ENCODE data around the gene CD302.
"Not testable (repeated sequence)": the region's sequence is repeated elsewhere in the genome, so short reads cannot be mapped to it uniquely, and the experiment has no call there.

The CD302 gene

GRCh38 chr2:159725713-159726112 is 72.3 kb downstream of the CD302 start:
- Histone ChIP-seq H3K27ac (ENCODE audit: low read depth, low read length) (no peak overlapping the region), H3K4me3 (ENCODE audit: insufficient read depth, low read length, poor library complexity, severe bottlenecking) (no peak overlapping the region), H3F3A (ENCODE audit: insufficient read depth) (no peaks in the 10 kb centered on the region; the same call in 1 of the 2 replicates), H3K9me2 (replicated peaks; ENCODE audit: insufficient read depth, low read length) (no peaks in the 10 kb centered on the region), H3K4me2 (ENCODE audit: low read depth, low read length, poor library complexity, severe bottlenecking) (no peak overlapping the region), H4K20me1 (ENCODE audit: low read depth, low read length) (peaks cover 75% of the 10 kb centered on the region), H3K9ac (ENCODE audit: low read length) (no peak overlapping the region), H2AFZ (ENCODE audit: low read depth, low read length, severe bottlenecking) (no peak overlapping the region), H3K9me3 (ENCODE audit: insufficient read depth, low read length) (no peaks in the 10 kb centered on the region), H3K79me2 (ENCODE audit: insufficient read depth, low read length) (peaks cover 100% of the 10 kb centered on the region), H3K27me3 (ENCODE audit: low read length) (no peaks in the 10 kb centered on the region), H3K36me3 (ENCODE audit: low read length) (peaks cover 54% of the 10 kb centered on the region)
- TF ChIP-seq EZH2phosphoT487 (conservative IDR thresholded peaks at IDR 0.05; ENCODE audit: low read length) (no peak), CTCF (IDR thresholded peaks at IDR 0.05; ENCODE audit: insufficient read depth, low read length, poor library complexity, severe bottlenecking) (no peak)

- not testable (repeated sequence) for H3K9me2 ChIP-seq (replicated peaks; ENCODE audit: insufficient read depth, low read length); H3K9me3 ChIP-seq (ENCODE audit: insufficient read depth, low read length); H2AFZ ChIP-seq (ENCODE audit: low read depth, low read length, severe bottlenecking); H3K27ac ChIP-seq (ENCODE audit: low read depth, low read length); H3K9ac ChIP-seq (ENCODE audit: low read length); H3K4me3 ChIP-seq (ENCODE audit: insufficient read depth, low read length, poor library complexity, severe bottlenecking); H3K27me3 ChIP-seq (ENCODE audit: low read length); H3F3A ChIP-seq (ENCODE audit: insufficient read depth); H3K4me2 ChIP-seq (ENCODE audit: low read depth, low read length, poor library complexity, severe bottlenecking)
- peaks cover 68% of the 10 kb centered on the region for H4K20me1 ChIP-seq (ENCODE audit: low read depth, low read length)
- H3K36me3 ChIP-seq (ENCODE audit: low read length), result peaks cover 52% of the 10 kb centered on the region
- peaks cover 100% of the 10 kb centered on the region for H3K79me2 ChIP-seq (ENCODE audit: insufficient read depth, low read length)
Measured at GRCh38 chr2:159724795-159725572, 73.0 kb downstream of the CD302 start.

- Histone ChIP-seq H3K79me2 (ENCODE audit: insufficient read depth, low read length) (peaks cover 100% of the 10 kb centered on the region), H3K27me3 (ENCODE audit: low read length) (no peaks in the 10 kb centered on the region), H3K9me2 (replicated peaks; ENCODE audit: insufficient read depth, low read length) (no peaks in the 10 kb centered on the region), H3K4me2 (ENCODE audit: low read depth, low read length, poor library complexity, severe bottlenecking) (no peak overlapping the region), H3K4me3 (ENCODE audit: insufficient read depth, low read length, poor library complexity, severe bottlenecking) (no peak overlapping the region), H4K20me1 (ENCODE audit: low read depth, low read length) (peaks cover 62% of the 10 kb centered on the region), H3K36me3 (ENCODE audit: low read length) (peaks cover 52% of the 10 kb centered on the region), H2AFZ (ENCODE audit: low read depth, low read length, severe bottlenecking) (no peak overlapping the region), H3K27ac (ENCODE audit: low read depth, low read length) (no peak overlapping the region), H3F3A (ENCODE audit: insufficient read depth) (no peaks in the 10 kb centered on the region; the same call in 1 of the 2 replicates), H3K9ac (ENCODE audit: low read length) (no peak overlapping the region), H3K9me3 (ENCODE audit: insufficient read depth, low read length) (no peaks in the 10 kb centered on the region)
- no peak for TF ChIP-seq CTCF (IDR thresholded peaks at IDR 0.05; ENCODE audit: insufficient read depth, low read length, poor library complexity, severe bottlenecking)
- TF ChIP-seq EZH2phosphoT487 (conservative IDR thresholded peaks at IDR 0.05; ENCODE audit: low read length), result no peak
Measured at GRCh38 chr2:159722580-159722979, 75.4 kb downstream of the CD302 start.

GRCh38 chr2:159720676-159721075 is 77.3 kb downstream of the CD302 start:
- no peak for TF ChIP-seq EZH2phosphoT487 (conservative IDR thresholded peaks at IDR 0.05; ENCODE audit: low read length)
- no peak for TF ChIP-seq CTCF (IDR thresholded peaks at IDR 0.05; ENCODE audit: insufficient read depth, low read length, poor library complexity, severe bottlenecking)
- Histone ChIP-seq H3K79me2 (ENCODE audit: insufficient read depth, low read length) (peaks cover 100% of the 10 kb centered on the region), H3K27ac (ENCODE audit: low read depth, low read length) (no peak overlapping the region), H3K4me2 (ENCODE audit: low read depth, low read length, poor library complexity, severe bottlenecking) (no peak overlapping the region), H3K36me3 (ENCODE audit: low read length) (peaks cover 57% of the 10 kb centered on the region), H3K4me3 (ENCODE audit: insufficient read depth, low read length, poor library complexity, severe bottlenecking) (no peak overlapping the region), H3F3A (ENCODE audit: insufficient read depth) (no peaks in the 10 kb centered on the region; the same call in 1 of the 2 replicates), H3K9ac (ENCODE audit: low read length) (no peak overlapping the region), H3K9me2 (replicated peaks; ENCODE audit: insufficient read depth, low read length) (no peaks in the 10 kb centered on the region), H2AFZ (ENCODE audit: low read depth, low read length, severe bottlenecking) (no peak overlapping the region), H4K20me1 (ENCODE audit: low read depth, low read length) (peaks cover 58% of the 10 kb centered on the region), H3K27me3 (ENCODE audit: low read length) (no peaks in the 10 kb centered on the region), H3K9me3 (ENCODE audit: insufficient read depth, low read length) (no peaks in the 10 kb centered on the region)

Data from SU-DHL-6 (cell line).